Measurements from ENCODE around the gene RSPO3.

The RSPO3 gene

DNA sequence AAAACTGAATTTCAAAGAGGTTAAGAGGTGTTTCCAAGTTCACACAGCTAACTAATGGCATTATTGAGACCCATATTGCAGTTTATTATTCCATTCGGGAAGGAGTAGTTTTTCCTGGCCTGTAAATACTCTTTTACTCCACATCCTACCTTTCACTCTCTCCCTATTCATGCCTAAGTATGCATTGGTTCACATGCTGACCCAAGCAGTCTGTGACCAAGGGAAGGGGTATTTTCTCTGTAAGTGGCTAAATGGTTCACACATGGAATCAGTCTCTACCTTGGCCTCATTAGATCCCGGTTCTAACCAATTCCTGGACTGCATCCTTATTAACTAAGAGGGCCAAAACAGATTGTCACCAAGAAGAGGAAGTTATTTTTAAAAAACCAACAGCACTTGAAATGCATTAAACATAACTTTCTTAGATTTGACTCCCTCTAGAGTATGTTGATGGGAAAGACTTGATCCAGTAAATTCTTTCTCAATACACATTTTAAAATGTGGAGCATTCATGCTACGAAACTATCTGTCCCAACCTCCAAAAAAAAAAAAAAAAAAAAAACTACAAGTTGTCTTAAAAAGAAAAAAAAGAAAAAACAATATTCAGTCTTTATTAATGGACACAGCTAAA is 17.8 kb upstream of the RSPO3 start:
- Histone ChIP-seq H3K36me3 (ENCODE audit: insufficient read depth, low read length) (no peaks in the 10 kb centered on the region), H3K79me2 (ENCODE audit: insufficient read depth, low read length) (no peaks in the 10 kb centered on the region), H3K9me3 (ENCODE audit: low read length) (no peaks in the 10 kb centered on the region), H2AFZ (ENCODE audit: low read length) (no peak overlapping the region), H3K27me3 (ENCODE audit: insufficient read depth, low read length) (no peaks in the 10 kb centered on the region), H3F3A (ENCODE audit: insufficient read depth, low read length) (no peaks in the 10 kb centered on the region), H3K4me2 (ENCODE audit: low read length) (no peak overlapping the region), H3K9ac (ENCODE audit: low read length) (no peak overlapping the region), H3K27ac (ENCODE audit: low read depth, low read length, poor library complexity, severe bottlenecking) (no peak overlapping the region), H3K4me3 (ENCODE audit: low read depth, low read length, poor library complexity, severe bottlenecking) (no peak overlapping the region), H3K9me2 (ENCODE audit: low read depth, low read length) (no peaks in the 10 kb centered on the region), H4K20me1 (ENCODE audit: insufficient read depth, low read length) (no peaks in the 10 kb centered on the region), H3K4me1 (ENCODE audit: insufficient read depth, low read length, severe bottlenecking) (no peaks in the 10 kb centered on the region)
- TF ChIP-seq, protein P1, sequence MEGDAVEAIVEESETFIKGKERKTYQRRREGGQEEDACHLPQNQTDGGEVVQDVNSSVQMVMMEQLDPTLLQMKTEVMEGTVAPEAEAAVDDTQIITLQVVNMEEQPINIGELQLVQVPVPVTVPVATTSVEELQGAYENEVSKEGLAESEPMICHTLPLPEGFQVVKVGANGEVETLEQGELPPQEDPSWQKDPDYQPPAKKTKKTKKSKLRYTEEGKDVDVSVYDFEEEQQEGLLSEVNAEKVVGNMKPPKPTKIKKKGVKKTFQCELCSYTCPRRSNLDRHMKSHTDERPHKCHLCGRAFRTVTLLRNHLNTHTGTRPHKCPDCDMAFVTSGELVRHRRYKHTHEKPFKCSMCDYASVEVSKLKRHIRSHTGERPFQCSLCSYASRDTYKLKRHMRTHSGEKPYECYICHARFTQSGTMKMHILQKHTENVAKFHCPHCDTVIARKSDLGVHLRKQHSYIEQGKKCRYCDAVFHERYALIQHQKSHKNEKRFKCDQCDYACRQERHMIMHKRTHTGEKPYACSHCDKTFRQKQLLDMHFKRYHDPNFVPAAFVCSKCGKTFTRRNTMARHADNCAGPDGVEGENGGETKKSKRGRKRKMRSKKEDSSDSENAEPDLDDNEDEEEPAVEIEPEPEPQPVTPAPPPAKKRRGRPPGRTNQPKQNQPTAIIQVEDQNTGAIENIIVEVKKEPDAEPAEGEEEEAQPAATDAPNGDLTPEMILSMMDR (IDR thresholded peaks at IDR 0.05; ENCODE audit: low read length), result peak; percentile 30; the same call in 1 of the 2 replicates
- no peak for TF ChIP-seq EZH2 (IDR thresholded peaks at IDR 0.05; ENCODE audit: borderline replicate concordance, low read length)

DNA sequence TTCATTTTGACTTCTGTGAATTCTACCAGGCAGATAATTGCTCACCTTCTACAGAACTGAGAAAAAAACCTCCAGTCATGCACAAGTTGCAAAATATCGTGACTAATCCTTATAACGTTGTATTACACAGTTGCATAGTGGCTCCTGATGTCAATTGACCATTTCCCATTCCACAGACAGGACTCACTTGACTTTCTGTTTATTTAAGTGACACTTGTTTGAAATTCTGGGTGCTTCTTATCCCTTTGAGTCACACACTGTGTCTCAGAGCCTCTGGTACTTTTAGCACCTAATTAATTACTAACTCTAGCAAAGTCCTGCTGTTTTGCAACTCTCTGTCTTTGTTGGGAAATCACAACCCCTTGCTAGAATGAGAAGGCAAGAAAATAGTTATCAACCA is 16.2 kb upstream of the RSPO3 start:
- H3K9me3 ChIP-seq (ENCODE audit: low read length), result no peaks in the 10 kb centered on the region
- no peaks in the 10 kb centered on the region for H3K4me1 ChIP-seq (ENCODE audit: insufficient read depth, low read length, severe bottlenecking)
- no peaks in the 10 kb centered on the region for H3F3A ChIP-seq (ENCODE audit: insufficient read depth, low read length)
- TF ChIP-seq EZH2 (IDR thresholded peaks at IDR 0.05; ENCODE audit: borderline replicate concordance, low read length), result no peak
- TF ChIP-seq, protein P1 (IDR thresholded peaks at IDR 0.05; ENCODE audit: low read length), result no peak
- H4K20me1 ChIP-seq (ENCODE audit: insufficient read depth, low read length), result no peaks in the 10 kb centered on the region
- no peak overlapping the region for H3K9ac ChIP-seq (ENCODE audit: low read length)
- no peaks in the 10 kb centered on the region for H3K79me2 ChIP-seq (ENCODE audit: insufficient read depth, low read length)
- H3K27ac ChIP-seq (ENCODE audit: low read depth, low read length, poor library complexity, severe bottlenecking), result no peak overlapping the region
- H2AFZ ChIP-seq (ENCODE audit: low read length), result no peak overlapping the region
- H3K4me3 ChIP-seq (ENCODE audit: low read depth, low read length, poor library complexity, severe bottlenecking), result no peak overlapping the region
- no peak overlapping the region for H3K4me2 ChIP-seq (ENCODE audit: low read length)
- H3K27me3 ChIP-seq (ENCODE audit: insufficient read depth, low read length), result no peaks in the 10 kb centered on the region
- H3K36me3 ChIP-seq (ENCODE audit: insufficient read depth, low read length), result no peaks in the 10 kb centered on the region
- H3K9me2 ChIP-seq (ENCODE audit: low read depth, low read length), result no peaks in the 10 kb centered on the region

DNA sequence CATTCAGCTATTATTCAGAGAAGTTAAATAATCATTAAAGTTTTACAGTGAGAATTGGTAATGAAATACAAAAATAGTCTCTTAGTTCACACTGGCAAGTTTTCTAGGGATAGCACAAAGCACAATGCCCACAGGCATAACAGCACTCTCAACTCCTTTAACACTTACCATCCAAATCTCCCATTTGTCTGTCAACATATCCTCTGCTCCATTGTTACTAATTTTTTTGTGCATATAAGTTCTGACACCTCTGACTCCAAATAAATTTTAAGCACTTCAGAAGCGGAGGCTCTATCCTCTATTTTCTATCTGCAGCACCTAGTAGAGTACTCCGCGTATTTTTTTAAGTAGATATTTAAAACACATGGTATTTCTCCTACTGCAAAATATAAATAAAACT is 15.6 kb upstream of the RSPO3 start:
- Histone ChIP-seq H3K9me2 (ENCODE audit: low read depth, low read length) (no peaks in the 10 kb centered on the region), H3K79me2 (ENCODE audit: insufficient read depth, low read length) (no peaks in the 10 kb centered on the region), H3K9ac (ENCODE audit: low read length) (no peak overlapping the region), H3K4me1 (ENCODE audit: insufficient read depth, low read length, severe bottlenecking) (no peaks in the 10 kb centered on the region), H3K27ac (ENCODE audit: low read depth, low read length, poor library complexity, severe bottlenecking) (no peak overlapping the region), H3F3A (ENCODE audit: insufficient read depth, low read length) (no peaks in the 10 kb centered on the region), H3K4me2 (ENCODE audit: low read length) (no peak overlapping the region), H4K20me1 (ENCODE audit: insufficient read depth, low read length) (no peaks in the 10 kb centered on the region), H2AFZ (ENCODE audit: low read length) (no peak overlapping the region), H3K27me3 (ENCODE audit: insufficient read depth, low read length) (no peaks in the 10 kb centered on the region), H3K4me3 (ENCODE audit: low read depth, low read length, poor library complexity, severe bottlenecking) (no peak overlapping the region), H3K36me3 (ENCODE audit: insufficient read depth, low read length) (no peaks in the 10 kb centered on the region), H3K9me3 (ENCODE audit: low read length) (no peaks in the 10 kb centered on the region)
- TF ChIP-seq, protein P1 (IDR thresholded peaks at IDR 0.05; ENCODE audit: low read length), result no peak
